Adipocyte (in vitro differentiated cells): ENCODE results near the gene NTRK2.
"Not testable (repeated sequence)": the region's sequence is repeated elsewhere in the genome, so short reads cannot be mapped to it uniquely, and the experiment has no call there.

ENCODE experiments used
- DNase-seq: peaks from one replicate; pipeline ENCODE4 v3.0.0-alpha.2; 2015; ENCODE audit warnings: low read depth
- H3K27me3 ChIP-seq: replicated peaks from 2 replicates; pipeline ENCODE4 v1.7.0; 2013; ENCODE audit warnings: mild to moderate bottlenecking, low read length, moderate library complexity; ENCODE audit not compliant: control insufficient read depth, insufficient read depth
- H3K36me3 ChIP-seq: 2 replicates; pipeline ENCODE4 v1.7.0; 2013; ENCODE audit warnings: low read length, mild to moderate bottlenecking, moderate library complexity; ENCODE audit not compliant: control insufficient read depth, insufficient read depth, severe bottlenecking
- H3K4me1 ChIP-seq: 2 replicates; pipeline ENCODE4 v1.7.0; 2013; ENCODE audit warnings: mild to moderate bottlenecking, low read length, moderate library complexity; ENCODE audit not compliant: control insufficient read depth, insufficient read depth
- H3K4me3 ChIP-seq: 2 replicates; pipeline ENCODE4 v1.7.0; 2013; ENCODE audit warnings: mild to moderate bottlenecking, low read length, moderate library complexity
- H3K9ac ChIP-seq: 2 replicates; pipeline ENCODE4 v1.7.0; 2013; ENCODE audit warnings: mild to moderate bottlenecking, low read length, moderate library complexity
- H3K9me3 ChIP-seq: 2 replicates; pipeline ENCODE4 v1.7.0; 2013; ENCODE audit warnings: mild to moderate bottlenecking, low read length, moderate library complexity; ENCODE audit not compliant: control insufficient read depth

The NTRK2 gene

GRCh38 chr9:85056203-85056572, 386.7 kb downstream of the NTRK2 start:
- Histone ChIP-seq H3K9me3 (no peaks in the 10 kb centered on the region), H3K4me1 (no peaks in the 10 kb centered on the region), H3K4me3 (no peak overlapping the region), H3K27me3 (no peaks in the 10 kb centered on the region), H3K9ac (no peak overlapping the region), H3K36me3 (no peaks in the 10 kb centered on the region)
- no peak for DNase-seq

DNA sequence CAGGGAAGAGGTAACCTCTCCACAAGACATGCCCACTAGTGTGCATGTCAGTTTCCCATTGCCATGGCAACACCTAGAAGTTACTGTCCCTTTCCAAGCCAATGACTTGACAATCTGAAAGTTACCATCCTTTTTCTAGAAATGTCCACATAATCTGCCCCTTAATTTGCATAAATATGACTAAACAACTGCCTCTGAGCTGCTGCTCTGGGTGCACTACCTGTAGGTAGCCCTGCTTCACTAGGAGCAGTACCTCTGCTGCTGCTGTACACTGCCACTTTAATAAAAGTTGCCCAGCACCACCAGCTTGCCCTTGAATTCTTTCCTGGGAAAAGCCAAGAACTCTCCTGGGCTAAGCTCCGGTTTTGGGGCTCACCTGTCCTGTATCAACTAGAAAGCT, 392.4 kb downstream of the NTRK2 start:
- Histone ChIP-seq H3K36me3 (no peaks in the 10 kb centered on the region), H3K4me1 (no peaks in the 10 kb centered on the region), H3K9ac (no peak overlapping the region), H3K27me3 (peaks cover 10% of the 10 kb centered on the region), H3K4me3 (no peak overlapping the region), H3K9me3 (no peaks in the 10 kb centered on the region)
- no peak for DNase-seq

DNA sequence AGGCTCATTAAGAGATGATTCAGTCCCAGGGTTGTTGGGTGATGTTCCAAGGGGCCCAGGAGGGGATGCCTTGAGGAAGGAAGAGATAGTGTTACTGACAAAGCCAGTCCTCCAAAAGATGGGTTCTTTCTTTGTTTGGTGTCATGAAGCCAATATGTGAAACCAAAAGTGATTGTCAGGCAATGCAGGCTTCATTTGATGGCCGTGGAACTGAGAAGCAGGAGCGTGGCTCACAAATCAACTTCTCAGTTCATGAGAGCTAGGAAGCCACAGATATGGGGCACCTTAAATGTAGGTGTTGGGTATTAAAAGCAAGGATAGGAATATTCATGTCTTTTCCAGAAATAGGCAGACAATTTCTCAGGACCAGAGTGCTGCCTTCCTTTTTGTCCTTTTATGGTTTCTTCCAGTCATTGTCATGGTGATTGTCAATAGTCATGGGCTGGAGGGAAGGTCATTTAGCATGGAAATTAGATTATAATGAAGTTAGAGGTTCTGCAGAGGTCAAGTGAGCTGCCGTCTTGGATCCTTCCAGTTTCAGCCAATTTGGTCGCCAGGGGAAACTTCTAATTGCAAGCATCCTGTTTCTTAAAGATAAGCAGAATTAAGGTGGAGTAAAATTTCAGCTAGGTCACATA, 393.0 kb downstream of the NTRK2 start:
- Histone ChIP-seq H3K4me1 (no peaks in the 10 kb centered on the region), H3K9ac (no peak overlapping the region), H3K9me3 (no peaks in the 10 kb centered on the region), H3K36me3 (no peaks in the 10 kb centered on the region), H3K4me3 (no peak overlapping the region), H3K27me3 (peaks cover 15% of the 10 kb centered on the region)
- no peak for DNase-seq

DNA sequence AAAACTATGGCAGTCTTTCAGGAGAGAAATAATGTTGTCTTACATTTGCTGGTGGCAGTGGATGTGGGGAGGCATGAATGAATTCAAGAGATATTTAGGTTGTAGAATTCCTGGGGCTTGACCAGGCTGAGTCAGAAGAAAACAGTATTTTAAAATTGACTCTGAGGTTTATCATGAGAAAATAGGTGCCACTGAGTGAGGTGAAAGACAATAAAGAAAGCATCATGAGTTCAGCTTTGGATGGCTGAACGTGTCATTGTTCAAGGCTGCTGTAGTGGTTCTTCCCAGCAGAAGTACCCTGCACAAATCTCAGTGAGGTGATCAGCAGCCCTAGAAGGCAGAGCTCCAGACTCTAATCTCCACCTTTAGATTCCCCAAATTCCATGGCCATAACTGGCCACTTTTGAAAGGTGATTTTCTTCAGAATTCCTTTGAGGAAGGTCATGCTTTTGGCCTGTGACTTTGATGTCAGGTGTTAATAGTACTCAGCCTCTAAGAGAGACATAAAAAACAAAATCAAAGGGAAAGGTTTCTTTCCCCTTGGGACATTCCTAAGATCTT, 395.4 kb downstream of the NTRK2 start:
- no peak overlapping the region for H3K4me3 ChIP-seq
- H3K9me3 ChIP-seq: no peaks in the 10 kb centered on the region
- peaks cover 15% of the 10 kb centered on the region for H3K27me3 ChIP-seq
- DNase-seq: no peak
- H3K4me1 ChIP-seq: no peaks in the 10 kb centered on the region
- no peak overlapping the region for H3K9ac ChIP-seq
- H3K36me3 ChIP-seq: no peaks in the 10 kb centered on the region

DNA sequence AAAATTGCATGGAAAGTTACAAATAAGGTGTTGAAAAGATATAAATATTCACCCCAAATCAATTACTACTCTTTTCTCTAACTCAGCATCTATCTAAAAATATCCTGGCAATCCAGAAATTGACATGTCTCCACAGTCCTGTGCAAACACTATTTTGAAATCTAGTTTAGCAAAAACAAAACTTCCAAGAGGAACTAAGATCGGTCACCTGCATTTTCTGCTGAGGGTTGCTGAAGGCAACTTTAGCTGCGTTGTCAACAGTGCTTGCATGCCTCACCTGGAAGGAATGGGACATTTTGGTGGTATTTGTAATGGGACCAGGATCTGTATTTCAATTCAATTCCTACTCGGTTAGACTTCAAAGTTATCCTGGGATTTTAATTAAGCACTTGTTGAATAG, 398.3 kb downstream of the NTRK2 start:
- no peak for DNase-seq
- no peaks in the 10 kb centered on the region for H3K4me1 ChIP-seq
- peaks cover 3% of the 10 kb centered on the region for H3K9me3 ChIP-seq
- H3K27me3 ChIP-seq: peaks cover 5% of the 10 kb centered on the region
- H3K9ac ChIP-seq: no peak overlapping the region
- H3K36me3 ChIP-seq: no peaks in the 10 kb centered on the region
- H3K4me3 ChIP-seq: no peak overlapping the region

DNA sequence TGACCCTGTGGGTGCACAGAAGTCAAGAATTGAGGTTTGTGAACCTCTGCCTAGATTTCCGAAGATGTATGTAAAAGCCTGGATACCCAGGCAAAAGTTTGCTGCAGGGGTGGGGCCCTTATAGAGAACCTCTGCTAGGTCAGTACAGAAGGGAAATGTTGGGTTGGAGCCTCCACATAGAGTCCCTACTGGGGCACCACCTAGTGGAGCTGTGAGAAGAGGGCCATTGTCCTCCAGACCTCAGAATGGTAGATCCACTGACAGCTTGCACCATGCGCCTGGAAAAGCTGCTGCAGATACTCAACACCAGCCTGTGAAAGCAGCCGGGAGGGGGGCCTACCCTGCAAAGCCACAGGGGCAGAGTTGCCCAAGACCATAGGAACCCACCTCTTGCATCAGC, 399.9 kb downstream of the NTRK2 start:
- DNase-seq, H3K4me1 ChIP-seq, H3K4me3 ChIP-seq, H3K27me3 ChIP-seq, H3K9me3 ChIP-seq, H3K36me3 ChIP-seq, H3K9ac ChIP-seq: not testable (repeated sequence)
